ENCODE data around the gene CDHR1.
"Not testable (repeated sequence)": the region's sequence is repeated elsewhere in the genome, so short reads cannot be mapped to it uniquely, and the experiment has no call there.

Gene CDHR1

GRCh38 chr10:84194424-84195043 lies at the start of gene CDHR1:
CDHR1 (plus strand) TSS chr10:84194537; CDS start chr10:84194761, 224 bp downstream.
- peaks cover 26 to 54% (median 47%) of the 10 kb centered on the region in 5 donors for H3K27me3 ChIP-seq (ENCODE audit: control insufficient read depth in 5 of 5, insufficient read depth in 4 of 5, low read length in 5 of 5)
- no peaks in the 10 kb centered on the region for H3K36me3 ChIP-seq (ENCODE audit: control insufficient read depth in 5 of 5, insufficient read depth in 5 of 5, low read length in 5 of 5)
- H3K9me3 ChIP-seq (ENCODE audit: control insufficient read depth in 5 of 5, low read length in 5 of 5): no peaks in the 10 kb centered on the region
- no peak within 1 kb of the TSS for H3K27ac ChIP-seq (ENCODE audit: low read depth, low read length)
- H3K4me3 ChIP-seq (ENCODE audit: low read depth in 1 of 5, low read length in 5 of 5): peak within 1 kb of the TSS; percentile 15 to 60 (median 48)
- H3K9ac ChIP-seq (ENCODE audit: low read length in 5 of 5): no peak within 1 kb of the TSS
- peaks cover 0 to 23% (median 12%) of the 10 kb centered on the region in 5 donors for H3K4me1 ChIP-seq (ENCODE audit: control insufficient read depth in 5 of 5, insufficient read depth in 5 of 5, low read length in 5 of 5)

- no peak overlapping the region for H3K27ac ChIP-seq (ENCODE audit: low read depth, low read length)
- H3K36me3 ChIP-seq (ENCODE audit: control insufficient read depth in 5 of 5, insufficient read depth in 5 of 5, low read length in 5 of 5): peaks cover 78 to 93% (median 82%) of the 10 kb centered on the region in 5 donors
- no peaks in the 10 kb centered on the region for H3K9me3 ChIP-seq (ENCODE audit: control insufficient read depth in 5 of 5, low read length in 5 of 5)
- no peaks in the 10 kb centered on the region for H3K27me3 ChIP-seq (ENCODE audit: control insufficient read depth in 5 of 5, insufficient read depth in 4 of 5, low read length in 5 of 5)
- no peaks in the 10 kb centered on the region for H3K4me1 ChIP-seq (ENCODE audit: control insufficient read depth in 5 of 5, insufficient read depth in 5 of 5, low read length in 5 of 5)
- no peak overlapping the region for H3K4me3 ChIP-seq (ENCODE audit: low read depth in 1 of 5, low read length in 5 of 5)
- no peak overlapping the region for H3K9ac ChIP-seq (ENCODE audit: low read length in 5 of 5)
Observed at GRCh38 chr10:84147347-84147746, 47.0 kb upstream of the CDHR1 start.

- not testable (repeated sequence) for H3K9ac ChIP-seq (ENCODE audit: low read length in 5 of 5); H3K27ac ChIP-seq (ENCODE audit: low read depth, low read length); H3K4me1 ChIP-seq (ENCODE audit: control insufficient read depth in 5 of 5, insufficient read depth in 5 of 5, low read length in 5 of 5); H3K27me3 ChIP-seq (ENCODE audit: control insufficient read depth in 5 of 5, insufficient read depth in 4 of 5, low read length in 5 of 5); H3K4me3 ChIP-seq (ENCODE audit: low read depth in 1 of 5, low read length in 5 of 5); H3K9me3 ChIP-seq (ENCODE audit: control insufficient read depth in 5 of 5, low read length in 5 of 5)
- H3K36me3 ChIP-seq (ENCODE audit: control insufficient read depth in 5 of 5, insufficient read depth in 5 of 5, low read length in 5 of 5): peaks cover 77 to 93% (median 82%) of the 10 kb centered on the region in 5 donors
Observed at GRCh38 chr10:84148006-84148597, 46.2 kb upstream of the CDHR1 start.

GRCh38 chr10:84149854-84150253 lies 44.5 kb upstream of the CDHR1 start:
- Histone ChIP-seq H3K36me3 (ENCODE audit: control insufficient read depth in 5 of 5, insufficient read depth in 5 of 5, low read length in 5 of 5) (peaks cover 74 to 91% (median 80%) of the 10 kb centered on the region in 5 donors), H3K4me1 (ENCODE audit: control insufficient read depth in 5 of 5, insufficient read depth in 5 of 5, low read length in 5 of 5) (no peaks in the 10 kb centered on the region), H3K4me3 (ENCODE audit: low read depth in 1 of 5, low read length in 5 of 5) (no peak overlapping the region)

GRCh38 chr10:84152769-84153168 lies 41.6 kb upstream of the CDHR1 start:
- no peak overlapping the region for H3K4me3 ChIP-seq (ENCODE audit: low read depth in 1 of 5, low read length in 5 of 5)
- H3K27me3 ChIP-seq (ENCODE audit: control insufficient read depth in 5 of 5, insufficient read depth in 4 of 5, low read length in 5 of 5): no peaks in the 10 kb centered on the region
- no peaks in the 10 kb centered on the region for H3K4me1 ChIP-seq (ENCODE audit: control insufficient read depth in 5 of 5, insufficient read depth in 5 of 5, low read length in 5 of 5)
- no peak overlapping the region for H3K27ac ChIP-seq (ENCODE audit: low read depth, low read length)
- peaks cover 50 to 69% (median 60%) of the 10 kb centered on the region in 5 donors for H3K36me3 ChIP-seq (ENCODE audit: control insufficient read depth in 5 of 5, insufficient read depth in 5 of 5, low read length in 5 of 5)
- H3K9ac ChIP-seq (ENCODE audit: low read length in 5 of 5): no peak overlapping the region
- no peaks in the 10 kb centered on the region for H3K9me3 ChIP-seq (ENCODE audit: control insufficient read depth in 5 of 5, low read length in 5 of 5)

More at GRCh38 chr10:84149854-84150253, 44.5 kb upstream of the CDHR1 start:
- H3K9me3 ChIP-seq (ENCODE audit: control insufficient read depth in 5 of 5, low read length in 5 of 5): no peaks in the 10 kb centered on the region
- H3K27ac ChIP-seq (ENCODE audit: low read depth, low read length): no peak overlapping the region
- no peak overlapping the region for H3K9ac ChIP-seq (ENCODE audit: low read length in 5 of 5)
- H3K27me3 ChIP-seq (ENCODE audit: control insufficient read depth in 5 of 5, insufficient read depth in 4 of 5, low read length in 5 of 5): no peaks in the 10 kb centered on the region

- Histone ChIP-seq H3K4me3 (ENCODE audit: low read depth in 1 of 5, low read length in 5 of 5) (no peak overlapping the region), H3K27ac (ENCODE audit: low read depth, low read length) (no peak overlapping the region), H3K9me3 (ENCODE audit: control insufficient read depth in 5 of 5, low read length in 5 of 5) (no peaks in the 10 kb centered on the region), H3K9ac (ENCODE audit: low read length in 5 of 5) (no peak overlapping the region), H3K4me1 (ENCODE audit: control insufficient read depth in 5 of 5, insufficient read depth in 5 of 5, low read length in 5 of 5) (no peaks in the 10 kb centered on the region), H3K36me3 (ENCODE audit: control insufficient read depth in 5 of 5, insufficient read depth in 5 of 5, low read length in 5 of 5) (peaks cover 28 to 47% (median 42%) of the 10 kb centered on the region in 5 donors), H3K27me3 (ENCODE audit: control insufficient read depth in 5 of 5, insufficient read depth in 4 of 5, low read length in 5 of 5) (no peaks in the 10 kb centered on the region)
Observed at GRCh38 chr10:84155521-84155920, 38.8 kb upstream of the CDHR1 start.

- H3K9me3 ChIP-seq (ENCODE audit: control insufficient read depth in 5 of 5, low read length in 5 of 5): no peaks in the 10 kb centered on the region
Observed at GRCh38 chr10:84156009-84156408, 38.3 kb upstream of the CDHR1 start.

GRCh38 chr10:84156768-84157167 lies 37.6 kb upstream of the CDHR1 start:
- Histone ChIP-seq H3K9me3 (ENCODE audit: control insufficient read depth in 5 of 5, low read length in 5 of 5) (no peaks in the 10 kb centered on the region), H3K36me3 (ENCODE audit: control insufficient read depth in 5 of 5, insufficient read depth in 5 of 5, low read length in 5 of 5) (peaks cover 20 to 35% (median 30%) of the 10 kb centered on the region in 5 donors), H3K9ac (ENCODE audit: low read length in 5 of 5) (no peak overlapping the region), H3K27ac (ENCODE audit: low read depth, low read length) (no peak overlapping the region), H3K4me1 (ENCODE audit: control insufficient read depth in 5 of 5, insufficient read depth in 5 of 5, low read length in 5 of 5) (no peaks in the 10 kb centered on the region), H3K27me3 (ENCODE audit: control insufficient read depth in 5 of 5, insufficient read depth in 4 of 5, low read length in 5 of 5) (peaks cover 0 to 3% (median 0%) of the 10 kb centered on the region in 5 donors), H3K4me3 (ENCODE audit: low read depth in 1 of 5, low read length in 5 of 5) (no peak overlapping the region)

More at GRCh38 chr10:84156009-84156408, 38.3 kb upstream of the CDHR1 start:
- no peaks in the 10 kb centered on the region for H3K4me1 ChIP-seq (ENCODE audit: control insufficient read depth in 5 of 5, insufficient read depth in 5 of 5, low read length in 5 of 5)
- H3K9ac ChIP-seq (ENCODE audit: low read length in 5 of 5): no peak overlapping the region
- H3K27ac ChIP-seq (ENCODE audit: low read depth, low read length): no peak overlapping the region
- H3K27me3 ChIP-seq (ENCODE audit: control insufficient read depth in 5 of 5, insufficient read depth in 4 of 5, low read length in 5 of 5): no peaks in the 10 kb centered on the region
- peaks cover 24 to 42% (median 37%) of the 10 kb centered on the region in 5 donors for H3K36me3 ChIP-seq (ENCODE audit: control insufficient read depth in 5 of 5, insufficient read depth in 5 of 5, low read length in 5 of 5)
- no peak overlapping the region for H3K4me3 ChIP-seq (ENCODE audit: low read depth in 1 of 5, low read length in 5 of 5)

GRCh38 chr10:84158061-84158460 lies 36.3 kb upstream of the CDHR1 start:
- Histone ChIP-seq H3K36me3 (ENCODE audit: control insufficient read depth in 5 of 5, insufficient read depth in 5 of 5, low read length in 5 of 5) (peaks cover 9 to 22% (median 18%) of the 10 kb centered on the region in 5 donors), H3K27me3 (ENCODE audit: control insufficient read depth in 5 of 5, insufficient read depth in 4 of 5, low read length in 5 of 5) (peaks cover 0 to 7% (median 0%) of the 10 kb centered on the region in 5 donors), H3K9ac (ENCODE audit: low read length in 5 of 5) (no peak overlapping the region)

GRCh38 chr10:84158550-84158949 lies 35.8 kb upstream of the CDHR1 start:
- peaks cover 5 to 17% (median 13%) of the 10 kb centered on the region in 5 donors for H3K36me3 ChIP-seq (ENCODE audit: control insufficient read depth in 5 of 5, insufficient read depth in 5 of 5, low read length in 5 of 5)
- no peaks in the 10 kb centered on the region for H3K4me1 ChIP-seq (ENCODE audit: control insufficient read depth in 5 of 5, insufficient read depth in 5 of 5, low read length in 5 of 5)
- no peaks in the 10 kb centered on the region for H3K9me3 ChIP-seq (ENCODE audit: control insufficient read depth in 5 of 5, low read length in 5 of 5)
- H3K27ac ChIP-seq (ENCODE audit: low read depth, low read length): no peak overlapping the region
- H3K9ac ChIP-seq (ENCODE audit: low read length in 5 of 5): no peak overlapping the region
- no peak overlapping the region for H3K4me3 ChIP-seq (ENCODE audit: low read depth in 1 of 5, low read length in 5 of 5)
- peaks cover 0 to 7% (median 2%) of the 10 kb centered on the region in 5 donors for H3K27me3 ChIP-seq (ENCODE audit: control insufficient read depth in 5 of 5, insufficient read depth in 4 of 5, low read length in 5 of 5)

More at GRCh38 chr10:84158061-84158460, 36.3 kb upstream of the CDHR1 start:
- Histone ChIP-seq H3K27ac (ENCODE audit: low read depth, low read length) (no peak overlapping the region), H3K9me3 (ENCODE audit: control insufficient read depth in 5 of 5, low read length in 5 of 5) (no peaks in the 10 kb centered on the region), H3K4me1 (ENCODE audit: control insufficient read depth in 5 of 5, insufficient read depth in 5 of 5, low read length in 5 of 5) (no peaks in the 10 kb centered on the region), H3K4me3 (ENCODE audit: low read depth in 1 of 5, low read length in 5 of 5) (no peak overlapping the region)

Data from subcutaneous abdominal adipose tissue (tissue), 5 donors.